EL (cell line): ENCODE measurements around the gene NTN3.
"Not testable (repeated sequence)": the region's sequence is repeated elsewhere in the genome, so short reads cannot be mapped to it uniquely, and the experiment has no call there.

Experiments
- DNase-seq: peaks from one replicate; pipeline ENCODE4 v3.0.0-alpha.2; 2016

Gene NTN3

DNA sequence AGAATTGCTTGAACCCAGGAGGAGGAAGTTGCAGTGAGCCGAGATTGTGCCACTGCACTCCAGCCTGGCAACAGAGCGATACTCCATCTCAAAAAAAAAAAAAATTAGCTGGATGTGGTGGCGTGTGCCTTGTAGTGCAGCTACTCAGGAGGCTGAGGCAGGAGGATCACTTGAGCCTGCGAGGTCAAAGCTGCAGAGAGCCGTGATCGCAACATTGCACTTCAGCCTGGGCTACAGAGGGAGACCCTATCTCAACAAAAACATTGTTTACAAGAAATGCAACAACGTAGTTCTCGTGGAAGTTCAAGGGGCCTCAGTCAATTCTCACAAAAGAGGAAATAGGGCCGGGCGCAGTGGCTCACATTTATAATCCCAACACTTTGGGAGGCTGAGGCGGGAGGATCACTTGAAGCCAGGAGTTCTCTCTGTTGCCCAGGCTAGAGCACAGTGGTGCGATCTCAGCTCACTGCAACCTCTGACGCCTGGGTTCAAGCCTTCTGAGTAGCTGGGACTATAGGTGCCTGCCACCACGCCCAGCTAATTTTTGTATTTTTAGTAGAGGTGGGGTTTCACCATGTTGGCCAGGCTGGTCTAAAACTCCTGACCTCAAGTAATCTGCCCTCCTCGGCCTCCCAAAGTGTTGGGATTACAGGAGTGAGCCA is 29.8 kb upstream of the NTN3 start:
- DNase-seq: not testable (repeated sequence)

DNA sequence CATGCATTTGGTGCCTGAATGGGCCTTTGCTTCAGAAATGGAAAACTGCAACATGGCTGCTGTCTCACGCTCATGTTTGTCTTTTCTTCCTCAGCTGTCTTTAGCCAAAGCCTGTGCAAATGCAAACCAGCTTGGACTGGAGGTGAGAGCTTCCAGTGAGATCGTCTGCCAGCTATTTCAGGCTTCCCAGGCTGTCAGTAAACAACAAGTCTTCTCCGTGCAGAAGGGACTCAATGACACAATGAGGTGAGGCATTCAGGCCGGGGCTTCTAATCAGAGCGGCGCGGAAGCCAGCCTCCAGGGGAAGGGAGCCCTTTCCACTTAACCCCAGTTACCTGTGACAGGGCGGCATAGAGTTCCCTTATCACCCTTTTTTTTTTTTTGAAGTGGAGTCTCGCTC is 27.5 kb upstream of the NTN3 start:
- no peak for DNase-seq

DNA sequence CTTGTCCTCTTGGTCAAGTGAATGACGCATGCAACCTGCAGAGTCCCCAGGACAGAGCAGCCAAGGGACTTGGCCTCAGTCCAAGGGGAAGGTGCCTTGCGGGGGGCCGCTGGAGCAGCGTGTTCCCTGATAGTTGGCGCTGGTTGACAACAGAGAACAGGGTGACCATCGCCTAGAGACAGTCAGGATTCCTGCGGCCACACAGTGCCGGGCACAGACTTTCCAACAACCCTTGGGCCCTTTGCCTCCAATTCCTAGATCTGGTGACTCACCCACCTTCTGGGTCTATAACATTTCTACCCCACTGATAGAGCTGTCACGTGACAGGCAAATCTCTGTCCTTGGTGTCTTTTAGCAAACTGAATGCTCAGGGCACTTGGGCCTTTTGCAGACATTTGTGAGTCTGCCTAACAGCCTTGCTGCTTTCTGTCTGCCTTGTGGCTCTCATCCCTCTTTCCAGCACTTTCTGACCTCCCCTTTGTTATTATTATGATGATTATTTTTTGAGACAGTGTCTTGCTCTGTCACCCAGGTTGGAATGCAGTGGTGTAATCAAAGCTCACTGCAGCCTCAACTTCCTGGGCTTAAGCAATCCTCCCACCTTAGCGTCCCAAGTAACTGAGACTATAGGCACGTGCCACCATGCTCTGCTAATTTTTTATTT is 23.0 kb upstream of the NTN3 start:
- peak; percentile 53 for DNase-seq

DNA sequence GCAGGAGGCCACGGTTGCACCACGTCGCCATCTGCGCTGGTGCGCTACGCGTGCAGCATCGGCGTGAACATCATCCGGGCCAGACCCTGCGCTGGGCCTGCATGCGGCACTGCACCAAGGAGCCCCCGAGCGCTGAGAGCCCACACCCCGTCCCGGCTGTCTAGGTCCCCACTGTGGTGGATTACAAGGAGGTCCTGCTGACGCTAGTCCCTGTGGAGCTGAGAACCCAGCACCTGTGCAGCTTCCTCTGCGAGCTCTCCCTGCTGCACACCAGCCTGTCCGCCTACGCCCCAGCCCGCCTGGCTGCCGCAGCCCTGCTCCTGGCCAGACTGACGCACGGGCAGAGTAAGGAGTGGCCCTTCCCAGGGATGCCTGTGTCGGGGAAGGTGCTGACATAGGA is 22.0 kb upstream of the NTN3 start:
- no peak for DNase-seq

DNA sequence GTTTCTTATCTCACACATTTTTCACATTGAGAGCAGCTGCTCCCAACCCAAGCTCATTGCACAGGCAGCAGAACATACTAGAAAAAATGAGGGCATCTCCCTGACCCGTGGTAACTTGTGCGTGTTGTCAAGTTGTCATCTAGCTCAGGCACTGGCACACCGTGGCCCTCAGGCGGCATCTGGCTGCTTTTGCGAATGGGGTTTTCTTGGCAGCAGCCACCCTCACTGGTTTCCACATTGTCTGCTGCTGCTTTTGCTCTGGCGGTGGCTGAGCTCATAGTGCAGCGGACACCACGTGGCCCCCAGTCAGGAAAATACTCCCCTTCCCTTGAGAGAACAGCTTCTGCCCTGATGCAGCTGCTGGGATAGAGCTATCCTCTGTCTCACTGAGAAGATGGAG is 20.6 kb upstream of the NTN3 start:
- DNase-seq: no peak

DNA sequence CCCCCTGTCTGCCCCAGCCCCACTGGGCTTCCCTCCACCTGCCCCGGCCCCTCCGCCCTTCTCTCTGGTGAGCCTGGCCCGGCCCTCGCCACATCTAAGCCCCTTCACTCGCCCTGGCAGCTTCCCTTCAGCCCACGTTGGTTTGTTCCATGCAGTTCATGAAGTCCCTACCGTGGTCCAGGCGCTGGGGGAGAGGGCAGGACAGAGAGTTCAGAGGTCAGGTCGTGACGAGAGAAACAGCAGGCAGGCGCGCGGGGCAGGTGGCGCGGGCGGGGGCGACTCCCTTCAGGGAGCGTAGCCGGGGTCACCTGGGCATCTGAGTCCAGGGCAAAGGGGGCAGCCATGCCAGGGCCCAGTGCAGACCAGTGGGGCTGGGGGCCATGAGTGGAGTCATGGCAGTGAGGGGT is 20.1 kb upstream of the NTN3 start:
- DNase-seq: no peak

DNA sequence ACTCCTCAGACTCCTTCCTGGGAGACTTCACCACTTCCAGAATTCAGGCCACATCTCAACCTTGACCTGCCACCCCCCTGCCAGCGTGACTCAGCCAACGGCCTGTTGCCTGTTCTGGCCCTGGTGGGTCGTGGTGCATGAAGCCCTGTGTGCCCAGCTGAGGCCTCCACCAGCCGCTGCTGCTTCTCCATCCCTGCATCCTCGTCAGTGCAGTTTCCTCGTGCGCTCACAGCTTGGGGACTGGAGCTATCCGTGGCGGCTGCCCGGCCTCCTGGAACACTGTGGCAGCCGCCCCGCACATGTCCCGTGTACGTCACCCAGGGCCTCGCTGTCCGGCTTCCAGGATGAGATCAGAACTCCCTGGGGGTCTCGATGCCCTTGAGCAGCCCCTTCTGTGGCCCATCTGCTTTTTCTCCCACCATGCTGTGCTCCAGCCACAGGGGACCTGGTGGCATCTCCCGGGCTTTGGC is 19.2 kb upstream of the NTN3 start:
- DNase-seq: no peak

DNA sequence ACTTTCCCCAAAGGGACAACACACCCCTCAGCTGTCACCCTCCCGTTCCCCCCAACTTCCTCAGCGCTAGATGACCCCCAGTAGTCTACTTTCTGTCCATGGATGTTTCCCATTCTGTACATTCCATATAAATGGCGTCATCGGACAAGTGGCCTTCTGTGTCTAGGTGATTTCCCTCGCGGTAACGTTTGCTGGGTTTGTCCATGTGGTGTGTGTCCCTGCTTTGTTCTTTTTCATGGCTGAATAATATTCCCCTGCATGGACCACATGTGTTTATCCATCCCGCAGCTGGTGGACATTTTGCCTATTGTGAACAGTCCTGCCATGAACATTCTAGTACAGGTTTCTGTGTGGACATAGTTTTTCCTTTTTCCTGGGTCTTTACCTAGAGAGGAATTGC is 18.4 kb upstream of the NTN3 start:
- DNase-seq: no peak

DNA sequence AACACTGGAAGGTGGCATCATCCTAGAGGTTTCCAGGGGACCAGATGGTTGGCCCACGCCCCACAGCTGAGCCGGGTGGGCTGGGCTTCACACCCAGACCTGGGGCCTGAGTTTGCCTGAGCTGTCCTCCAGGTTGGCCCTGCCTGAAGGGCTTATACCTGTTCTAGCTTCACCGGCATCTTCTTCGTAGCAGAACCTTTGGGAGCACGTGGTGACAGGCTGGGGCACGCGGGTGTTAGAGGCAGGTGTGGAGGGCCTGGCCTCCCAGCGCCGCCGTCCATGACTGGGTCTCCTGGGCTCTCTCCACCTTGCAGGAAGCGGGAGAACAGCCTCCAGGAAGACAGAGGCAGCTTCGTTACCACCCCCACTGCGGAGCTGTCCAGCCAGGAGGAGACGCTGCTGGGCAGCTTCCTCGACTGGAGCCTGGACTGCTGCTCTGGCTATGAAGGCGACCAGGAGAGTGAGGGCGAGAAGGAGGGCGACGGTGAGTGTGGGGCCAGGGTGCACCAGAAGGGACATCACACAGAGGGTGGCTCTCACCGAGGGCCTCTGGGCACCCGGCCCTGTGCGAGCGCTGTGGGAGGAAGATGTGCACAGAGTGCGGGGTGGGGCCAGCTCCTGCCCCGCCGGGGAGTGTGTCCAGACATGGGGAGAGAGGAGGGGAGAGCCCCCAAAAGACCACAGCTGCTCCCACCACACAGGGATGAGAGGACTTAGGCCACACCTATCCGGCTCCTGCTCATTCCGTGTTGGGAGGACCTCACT is 15.8 kb upstream of the NTN3 start:
- DNase-seq: no peak

DNA sequence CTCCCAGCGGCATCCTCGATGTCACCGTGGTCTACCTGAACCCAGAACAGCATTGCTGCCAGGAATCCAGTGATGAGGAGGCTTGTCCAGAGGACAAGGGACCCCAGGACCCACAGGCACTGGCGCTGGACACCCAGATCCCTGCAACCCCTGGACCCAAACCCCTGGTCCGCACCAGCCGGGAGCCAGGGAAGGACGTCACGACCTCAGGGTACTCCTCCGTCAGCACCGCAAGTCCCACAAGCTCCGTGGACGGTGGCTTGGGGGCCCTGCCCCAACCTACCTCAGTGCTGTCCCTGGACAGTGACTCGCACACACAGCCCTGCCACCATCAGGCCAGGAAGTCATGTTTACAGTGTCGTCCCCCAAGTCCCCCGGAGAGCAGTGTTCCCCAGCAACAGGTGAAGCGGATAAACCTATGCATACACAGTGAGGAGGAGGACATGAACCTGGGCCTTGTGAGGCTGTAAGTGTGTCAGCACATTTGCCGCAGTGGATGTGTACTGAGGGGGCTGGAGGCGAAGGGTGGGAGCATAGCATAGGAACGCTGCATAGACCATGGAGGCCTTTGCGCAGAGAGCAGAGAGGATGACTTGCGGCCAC is 14.4 kb upstream of the NTN3 start:
- DNase-seq: no peak

DNA sequence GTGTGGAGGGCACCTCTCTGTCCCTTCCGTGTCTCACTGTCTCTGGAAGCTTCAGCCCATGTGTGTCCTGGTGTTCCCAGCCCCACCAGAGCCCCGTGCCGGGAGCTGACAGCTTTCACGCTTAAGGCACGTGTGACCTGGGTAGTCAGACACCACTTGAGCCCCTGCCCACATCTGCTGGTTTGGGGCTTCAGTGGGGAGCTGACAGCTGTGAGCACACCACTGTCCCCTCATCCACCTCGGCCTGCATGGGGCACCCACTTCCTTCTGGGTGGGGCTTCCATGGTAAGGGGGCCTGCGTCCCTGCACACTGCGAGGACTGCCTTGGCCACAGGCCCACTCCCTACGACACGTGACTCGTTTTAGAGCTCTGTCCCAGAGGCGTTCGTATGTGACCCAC is 13.8 kb upstream of the NTN3 start:
- no peak for DNase-seq

DNA sequence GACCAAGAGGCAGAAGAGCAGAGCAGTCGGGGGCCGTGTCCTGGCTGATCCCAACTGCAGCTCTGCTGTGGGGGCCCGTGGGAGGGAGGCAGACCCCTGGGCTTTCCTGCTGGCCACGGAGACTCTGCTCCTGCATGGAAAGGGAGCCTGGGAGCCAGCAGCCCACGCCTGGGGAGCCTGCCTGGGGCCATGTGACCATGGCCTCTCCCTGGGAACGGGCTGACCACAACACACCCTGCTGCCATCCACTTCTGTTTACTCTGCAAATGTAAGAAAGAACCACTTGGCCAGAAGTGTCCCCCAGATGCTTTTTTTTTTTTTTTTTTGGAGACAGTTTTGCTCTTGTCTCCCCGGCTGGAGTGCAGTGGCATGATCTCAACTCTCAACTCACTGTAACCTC is 13.2 kb upstream of the NTN3 start:
- no peak for DNase-seq

DNA sequence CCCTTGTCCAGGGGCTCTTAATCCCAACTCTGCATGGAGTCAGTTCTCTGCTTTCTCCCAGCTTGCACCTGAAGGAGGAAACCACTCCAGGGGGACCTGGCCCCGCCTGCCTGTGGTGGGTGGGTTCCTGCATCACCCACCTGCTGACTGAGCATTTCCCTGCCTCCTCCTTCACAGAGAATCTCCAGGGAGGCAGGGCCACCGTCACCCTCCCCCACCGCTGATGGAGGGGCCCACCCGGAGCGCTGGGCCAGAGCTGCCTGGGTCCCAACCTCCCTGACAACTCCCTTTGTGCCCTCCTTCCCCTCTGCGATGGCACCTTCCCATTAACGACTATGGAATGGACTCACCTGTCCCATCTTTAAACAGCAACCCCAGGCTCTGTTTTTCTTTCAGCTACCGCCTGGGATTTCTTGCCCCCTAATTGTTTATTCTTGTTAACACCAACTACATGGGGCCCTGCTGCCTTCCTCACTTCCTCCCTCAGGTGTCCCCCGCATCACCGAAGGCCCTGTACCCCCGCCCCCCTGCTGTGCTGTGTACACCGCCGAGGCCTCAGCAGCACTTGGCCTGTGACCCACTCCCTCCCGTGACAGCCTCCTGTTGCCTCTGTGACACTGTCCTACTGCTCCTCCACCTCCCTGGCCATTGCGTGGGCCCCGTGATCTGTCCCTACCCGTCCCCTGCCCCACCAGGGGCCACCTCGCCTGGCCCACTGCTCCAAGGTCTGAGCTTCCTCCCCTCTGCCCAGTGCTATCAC is 12.0 kb upstream of the NTN3 start:
- no peak for DNase-seq

DNA sequence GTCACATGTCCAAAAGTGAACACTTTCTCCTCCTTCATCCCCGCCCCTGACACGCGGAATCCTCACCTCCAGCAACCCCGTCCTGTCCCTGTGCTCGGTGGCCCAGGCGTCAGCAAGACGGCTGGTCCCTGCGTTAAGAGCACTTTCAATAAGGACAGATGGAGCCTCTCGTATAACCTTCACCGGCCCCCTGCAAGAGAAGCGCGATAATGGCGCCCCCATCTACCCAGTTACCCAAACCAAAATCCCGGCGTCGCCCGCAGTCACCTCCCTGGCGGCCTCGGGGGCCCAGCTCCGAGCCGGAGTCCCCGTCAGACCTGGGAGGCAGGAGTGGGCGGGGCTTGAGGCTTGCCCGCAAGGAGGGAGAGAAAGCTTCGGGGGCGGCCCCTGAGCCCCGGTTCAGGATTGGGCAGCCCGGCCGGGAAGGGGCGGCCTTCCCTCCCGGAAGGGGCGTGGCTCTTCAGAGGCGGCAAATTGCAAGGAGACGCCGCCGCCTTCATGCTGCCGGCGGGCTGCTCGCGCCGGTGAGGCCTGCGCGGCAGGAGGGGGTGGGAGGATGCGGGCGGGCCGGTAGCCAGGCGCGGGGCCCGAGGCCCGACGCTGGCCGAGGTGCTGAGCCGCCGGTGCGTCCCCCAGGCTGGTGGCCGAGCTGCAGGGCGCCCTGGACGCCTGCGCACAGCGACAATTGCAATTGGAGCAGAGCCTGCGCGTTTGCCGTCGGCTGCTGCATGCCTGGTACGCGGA is 11.3 kb upstream of the NTN3 start, which contains the start of gene TEDC2:
Gene TEDC2, plus strand, starts transcription at position 463 of the 744 bp plus-strand sequence. Its CDS starts 36 bp downstream, at position 499.
- peak; percentile 96 for DNase-seq

DNA sequence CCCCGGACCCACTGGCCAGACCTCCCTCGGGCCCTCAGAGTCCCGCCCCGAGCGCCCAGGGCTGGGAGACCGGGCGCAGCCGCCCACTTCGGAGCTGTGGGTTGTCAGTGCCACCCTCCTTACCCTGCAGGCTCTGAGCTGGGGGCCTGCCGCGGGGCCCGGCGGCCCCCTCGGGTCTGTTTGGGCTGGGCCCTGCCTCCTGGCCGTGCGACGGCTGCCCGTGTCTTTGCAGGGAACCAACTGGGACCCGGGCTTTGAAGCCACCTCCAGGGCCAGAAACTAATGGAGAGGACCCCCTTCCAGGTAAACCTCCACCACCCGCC is 10.7 kb upstream of the NTN3 start:
- DNase-seq: no peak

DNA sequence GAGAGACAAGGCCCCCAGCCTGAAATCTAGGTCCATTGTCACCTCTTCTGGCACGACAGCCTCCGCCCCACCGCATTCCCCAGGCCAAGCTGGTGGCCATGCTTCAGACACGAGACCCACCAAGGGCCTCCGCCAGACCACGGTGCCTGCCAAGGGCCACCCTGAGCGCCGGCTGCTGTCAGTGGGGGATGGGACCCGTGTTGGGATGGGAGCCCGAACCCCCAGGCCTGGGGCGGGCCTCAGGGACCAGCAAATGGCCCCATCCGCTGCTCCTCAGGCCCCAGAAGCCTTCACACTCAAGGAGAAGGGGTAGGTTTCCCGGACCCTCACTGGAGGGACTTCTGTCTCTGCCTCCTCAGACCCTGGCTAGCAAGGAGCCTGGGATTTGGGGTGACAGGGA is 10.2 kb upstream of the NTN3 start:
- DNase-seq: no peak

DNA sequence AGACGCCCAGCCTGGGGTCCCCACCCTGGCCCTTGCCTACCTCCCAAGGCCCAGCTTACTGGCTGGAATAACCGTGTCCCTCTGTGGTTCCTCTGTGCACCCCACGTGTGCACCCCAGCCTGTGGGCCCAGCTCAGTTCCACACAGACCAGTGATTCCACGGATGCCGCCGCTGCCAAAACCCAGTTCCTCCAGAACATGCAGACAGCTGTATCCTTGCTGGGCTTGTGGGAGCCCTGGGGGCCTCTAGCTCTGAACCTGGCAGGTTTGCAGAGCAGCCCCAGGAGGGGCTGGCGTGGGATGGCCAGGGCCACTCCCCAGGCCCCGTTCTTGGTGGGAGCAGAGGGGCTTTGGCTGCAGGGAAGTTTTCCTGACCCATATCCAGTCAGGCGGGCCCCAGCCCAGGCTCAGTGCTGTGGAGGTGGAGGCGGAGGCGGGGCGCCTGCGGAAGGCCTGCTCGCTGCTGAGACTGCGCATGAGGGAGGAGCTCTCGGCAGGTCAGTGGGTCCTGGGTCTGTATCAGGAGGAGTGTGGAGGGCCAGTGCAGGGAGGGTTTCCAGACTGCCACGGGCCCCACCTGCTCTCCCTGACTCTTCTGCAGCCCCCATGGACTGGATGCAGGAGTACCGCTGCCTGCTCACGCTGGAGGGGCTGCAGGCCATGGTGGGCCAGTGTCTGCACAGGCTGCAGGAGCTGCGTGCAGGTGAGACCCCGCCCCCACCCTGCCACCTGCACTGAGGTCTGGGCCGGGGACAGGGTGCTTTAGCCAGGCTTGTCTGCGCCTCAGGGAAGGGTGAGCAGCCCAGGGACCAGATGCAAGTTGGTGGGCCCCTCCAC is 8.8 kb upstream of the NTN3 start:
- DNase-seq: no peak

DNA sequence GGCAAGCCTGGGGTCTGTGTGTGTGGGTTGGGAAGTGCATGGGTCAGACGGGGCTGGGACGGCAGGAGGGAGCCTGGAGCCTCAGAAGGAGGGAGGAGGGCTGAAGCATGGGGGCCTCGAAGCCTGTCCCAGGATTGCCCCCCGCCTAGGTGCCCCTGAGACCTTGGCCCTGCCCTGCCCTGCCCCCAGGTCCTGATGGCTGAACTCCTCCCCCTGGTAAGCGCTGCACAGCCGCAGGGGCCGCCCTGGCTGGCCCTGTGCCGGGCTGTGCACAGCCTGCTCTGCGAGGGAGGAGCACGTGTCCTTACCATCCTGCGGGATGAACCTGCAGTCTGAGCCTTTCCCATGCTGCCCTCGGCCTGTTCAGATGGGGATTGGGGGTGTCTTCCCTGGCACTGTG is 6.8 kb upstream of the NTN3 start:
- no peak for DNase-seq

DNA sequence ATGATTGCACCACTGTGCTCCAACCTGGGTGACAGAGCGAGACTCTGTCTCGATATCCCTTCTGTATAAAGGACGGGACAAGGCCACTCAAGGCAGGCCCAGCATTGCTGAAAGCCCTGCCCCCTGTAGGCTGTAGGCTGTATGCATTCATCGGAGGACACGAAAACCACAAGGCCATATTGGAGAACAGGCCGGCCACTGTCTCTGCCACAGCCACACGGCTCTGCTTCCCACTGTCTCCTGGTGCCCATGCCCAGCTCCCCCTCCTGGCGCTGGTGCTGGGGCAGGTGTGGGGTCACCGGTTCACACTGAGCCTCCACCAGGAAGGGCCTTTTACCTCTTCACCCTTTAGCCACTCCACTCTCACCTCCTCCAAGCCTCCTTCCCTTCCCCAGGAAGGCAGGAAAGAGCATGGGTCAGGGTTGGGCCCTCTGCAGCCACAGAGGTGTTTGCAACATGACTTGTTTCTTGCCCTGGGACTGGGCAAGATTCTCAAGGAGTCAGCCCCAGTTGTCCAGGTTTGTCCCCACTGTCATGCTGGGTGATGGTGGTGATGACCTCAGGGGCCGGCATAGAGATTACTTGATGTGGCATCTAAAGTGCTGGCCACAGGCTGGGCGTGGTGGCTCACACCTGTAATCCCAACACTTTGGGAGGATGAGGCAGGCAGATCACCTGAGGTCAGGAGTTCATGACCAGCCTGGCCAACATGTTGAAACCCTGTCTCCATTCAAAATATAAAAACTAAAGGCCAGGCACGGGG is 5.3 kb upstream of the NTN3 start:
- no peak for DNase-seq
